ENCODE data around the gene TRIM72. TPM values are rescaled to one million over a fixed set of nuclear protein-coding genes. Genes with fewer than 3 reads are reported as not detected.

Gene TRIM72
- total and polyA plus RNA-seq, 2 donors (not counting 3 experiments of a cell fraction or from before 2014, with no cell fraction given): not detected

- no peak overlapping the region for H3K4me3 ChIP-seq (replicated peaks in 1 of 3; ENCODE audit: insufficient read depth in 1 of 3, low read depth in 1 of 3, low read length in 3 of 3)
- H3K36me3 ChIP-seq (ENCODE audit: control insufficient read depth in 2 of 2, extremely low read depth in 1 of 2, insufficient read depth in 2 of 2, low read length in 2 of 2): no peaks in the 10 kb centered on the region
- TF ChIP-seq FOS (IDR thresholded peaks at IDR 0.05; ENCODE audit: borderline replicate concordance, insufficient read depth, low read length) (no peak), EZH2 (IDR thresholded peaks at IDR 0.05; ENCODE audit: borderline replicate concordance, low read depth, low read length, severe bottlenecking) (no peak), MAX (IDR thresholded peaks at IDR 0.05; ENCODE audit: insufficient read depth, insufficient read length) (no peak), CTCF (IDR thresholded peaks at IDR 0.05; ENCODE audit: extremely low read depth in 1 of 2, insufficient read depth in 1 of 2, low read depth in 1 of 2, low read length in 2 of 2) (no peak), JUN (IDR thresholded peaks at IDR 0.05; ENCODE audit: borderline replicate concordance, insufficient read depth, insufficient read length, low read depth) (no peak)
- ChIA-PET POLR2A (no interaction called here), CTCF (no interaction called here)
- no peaks in the 10 kb centered on the region for H3K27me3 ChIP-seq (ENCODE audit: control insufficient read depth in 2 of 2, insufficient read depth in 2 of 2, low read length in 2 of 2)
- dilution Hi-C loops (cut with MboI; ENCODE audit: extremely low pct_ligation_motif_present, low sequenced_read_pairs): no loop called here
- H2AFZ ChIP-seq (ENCODE audit: low read depth, low read length): no peak overlapping the region
- intact Hi-C loops (cut with micrococcal nuclease): no loop called here
- no TSS peak for BruUV-seq (replicated peaks)
- H4K20me1 ChIP-seq (replicated peaks; ENCODE audit: control insufficient read depth, extremely low read depth, insufficient read depth, low read length): no peaks in the 10 kb centered on the region
- no peaks in the 10 kb centered on the region for H3K79me2 ChIP-seq (ENCODE audit: control insufficient read depth, insufficient read depth, low read length)
- H3K27ac ChIP-seq (ENCODE audit: insufficient read depth, low read depth, low read length): no peak overlapping the region
- H3K9me3 ChIP-seq (replicated peaks; ENCODE audit: control insufficient read depth, insufficient read depth, low read length): no peaks in the 10 kb centered on the region
- no peak for DNase-seq (ENCODE audit: low read depth, low spot score)
- no peak overlapping the region for H3K9ac ChIP-seq (replicated peaks; ENCODE audit: extremely low read depth, insufficient read depth, low read length)
- no peak for FAIRE-seq
- H3K4me2 ChIP-seq (ENCODE audit: insufficient read depth, low read length): no peak overlapping the region
- H3K4me1 ChIP-seq (ENCODE audit: control insufficient read depth, extremely low read depth, insufficient read depth, low read length): no peaks in the 10 kb centered on the region
- H3K9me1 ChIP-seq (replicated peaks; ENCODE audit: control insufficient read depth, extremely low read depth, insufficient read depth, low read length): no peaks in the 10 kb centered on the region
Measured at GRCh38 chr16:31224092-31224955, 10.4 kb downstream of the TRIM72 start.

Measured in endothelial cell of umbilical vein (primary cell).